ENCODE results near the gene PTPRT. TPM values are rescaled to one million over a fixed set of nuclear protein-coding genes. Genes with fewer than 3 reads are reported as not detected.

PTPRT gene
- total RNA-seq, 1 experiment from 2014 or later = not detected

GRCh38 chr20:42634156-42634555 is 555.5 kb downstream of the PTPRT start:
- ATAC-seq (no peak), DNase-seq (ENCODE audit: low read depth, low spot score) (no peak)
- no peak for TF ChIP-seq SIN3A (IDR thresholded peaks at IDR 0.05; ENCODE audit: borderline replicate concordance, insufficient read depth, low read depth, low read length)
- TF ChIP-seq CTCF (IDR thresholded peaks at IDR 0.05) = no peak
- TF ChIP-seq REST (IDR thresholded peaks at IDR 0.05; ENCODE audit: insufficient read depth in 1 of 2, low read depth in 2 of 2, low read length in 1 of 2) = no peak
- no peak for TF ChIP-seq POLR2AphosphoS5 (IDR thresholded peaks at IDR 0.05; ENCODE audit: low read depth, low read length)
- TF ChIP-seq TCF7L2 (IDR thresholded peaks at IDR 0.05; ENCODE audit: low read depth, low read length) = no peak
- ChIA-PET POLR2A (no interaction called here), CTCF (no interaction called here)
- no peak overlapping the region for H3K27ac ChIP-seq (ENCODE audit: low read length)
- no peaks in the 10 kb centered on the region for H3K9me3 ChIP-seq (ENCODE audit: control insufficient read depth, insufficient read depth, low read depth, low read length)
- H3K4me1 ChIP-seq (ENCODE audit: control insufficient read depth, insufficient read depth, low read length) = no peaks in the 10 kb centered on the region
- BruUV-seq (replicated peaks) = no TSS peak
- H3K4me3 ChIP-seq (ENCODE audit: low read depth in 2 of 2, low read length in 2 of 2) = no peak overlapping the region
- H3K27me3 ChIP-seq (ENCODE audit: control insufficient read depth, insufficient read depth, low read length) = no peaks in the 10 kb centered on the region
- in situ Hi-C loops (cut with HindIII; ENCODE audit: low pct_unique_long_range_greater_than_20kb, low sequenced_read_pairs) (no loop called here), intact Hi-C loops (cut with micrococcal nuclease; ENCODE audit: unreplicated experiment) (no loop called here)
- H3K36me3 ChIP-seq (ENCODE audit: control insufficient read depth, insufficient read depth, low read length) = no peaks in the 10 kb centered on the region

- CTCF ChIA-PET = no interaction called here
- intact Hi-C loops (cut with micrococcal nuclease; ENCODE audit: unreplicated experiment) = no loop called here
- no peaks in the 10 kb centered on the region for H3K4me1 ChIP-seq (ENCODE audit: control insufficient read depth, insufficient read depth, low read length)
- DNase-seq (ENCODE audit: low read depth, low spot score) (no peak), ATAC-seq (no peak)
- no peak overlapping the region for H3K27ac ChIP-seq (ENCODE audit: low read length)
- in situ Hi-C loops (cut with HindIII; ENCODE audit: low pct_unique_long_range_greater_than_20kb, low sequenced_read_pairs) = no loop called here
- BruUV-seq (replicated peaks) = no TSS peak
- TF ChIP-seq CTCF (IDR thresholded peaks at IDR 0.05) = no peak
- no peak for TF ChIP-seq POLR2AphosphoS5 (IDR thresholded peaks at IDR 0.05; ENCODE audit: low read depth, low read length)
- no peak for TF ChIP-seq TCF7L2 (IDR thresholded peaks at IDR 0.05; ENCODE audit: low read depth, low read length)
- no peak for TF ChIP-seq SIN3A (IDR thresholded peaks at IDR 0.05; ENCODE audit: borderline replicate concordance, insufficient read depth, low read depth, low read length)
- TF ChIP-seq REST (IDR thresholded peaks at IDR 0.05; ENCODE audit: insufficient read depth in 1 of 2, low read depth in 2 of 2, low read length in 1 of 2) = no peak
- H3K9me3 ChIP-seq (ENCODE audit: control insufficient read depth, insufficient read depth, low read depth, low read length) = no peaks in the 10 kb centered on the region
- POLR2A ChIA-PET = no interaction called here
- no peaks in the 10 kb centered on the region for H3K27me3 ChIP-seq (ENCODE audit: control insufficient read depth, insufficient read depth, low read length)
- H3K36me3 ChIP-seq (ENCODE audit: control insufficient read depth, insufficient read depth, low read length) = no peaks in the 10 kb centered on the region
- no peak overlapping the region for H3K4me3 ChIP-seq (ENCODE audit: low read depth in 2 of 2, low read length in 2 of 2)
Observed at GRCh38 chr20:42628683-42629082, 561.0 kb downstream of the PTPRT start.

Data from Panc1 (cell line).